HG02885 (cell line): ENCODE data around the gene RTCA.
"Not testable (repeated sequence)": the region's sequence is repeated elsewhere in the genome, so short reads cannot be mapped to it uniquely, and the experiment has no call there.

Experiments
- ATAC-seq: cut with Tn5 transposase; IDR thresholded peaks from one replicate; pipeline ENCODE4 v1.9.1; 2021; ENCODE audit warnings: mild to moderate bottlenecking; ENCODE audit not compliant: unreplicated experiment, poor library complexity

Gene RTCA

DNA sequence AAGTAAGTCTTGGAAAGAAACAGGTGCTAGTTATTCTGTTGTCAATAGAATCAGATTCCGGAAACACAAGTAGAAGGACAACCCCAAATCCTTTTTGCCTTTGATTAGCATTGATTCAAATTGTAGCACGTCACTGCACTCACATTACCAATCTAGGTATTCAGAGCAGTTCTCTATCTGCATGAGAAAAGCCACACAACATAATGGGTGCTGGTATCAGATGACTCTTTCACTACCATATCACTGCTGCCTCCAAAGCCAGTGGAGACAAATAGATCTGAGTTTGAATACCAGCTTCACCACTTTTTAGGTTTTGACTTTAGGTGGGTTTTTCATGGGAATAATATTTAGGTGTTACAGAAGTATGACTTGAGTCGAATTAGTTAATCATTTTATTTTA lies 38.9 kb downstream of the RTCA start:
- ATAC-seq: no peak

- no peak for ATAC-seq
These were observed 39.9 kb downstream of the RTCA start for GRCh38 chr1:100305954-100306353.

DNA sequence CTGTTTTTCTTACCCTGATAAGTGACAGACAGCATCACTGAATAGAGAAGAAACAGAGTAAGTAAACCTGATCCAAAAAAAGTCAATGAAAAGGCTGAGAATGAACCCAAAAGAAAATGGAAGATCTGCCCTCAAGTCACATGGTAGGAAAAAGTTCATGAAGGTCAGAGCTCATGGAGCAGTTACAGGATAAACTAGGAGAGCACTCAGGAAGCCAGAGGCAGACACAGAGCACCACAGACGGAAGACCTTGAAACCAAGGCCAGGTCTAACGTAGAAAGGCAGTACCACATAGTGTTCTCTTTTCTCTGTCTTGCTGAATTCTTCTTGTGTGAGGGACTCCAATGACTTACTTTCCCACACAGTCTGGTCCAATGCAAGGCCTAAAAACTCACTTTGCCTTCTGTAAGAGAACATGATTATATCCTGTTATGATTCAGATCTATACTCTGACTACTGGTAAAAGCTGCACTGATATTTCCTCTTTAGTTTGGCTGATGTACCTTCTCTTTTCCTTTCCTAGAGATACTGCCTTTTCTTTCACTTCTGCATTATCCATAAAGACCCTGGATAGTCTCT lies 40.8 kb downstream of the RTCA start:
- ATAC-seq: no peak

DNA sequence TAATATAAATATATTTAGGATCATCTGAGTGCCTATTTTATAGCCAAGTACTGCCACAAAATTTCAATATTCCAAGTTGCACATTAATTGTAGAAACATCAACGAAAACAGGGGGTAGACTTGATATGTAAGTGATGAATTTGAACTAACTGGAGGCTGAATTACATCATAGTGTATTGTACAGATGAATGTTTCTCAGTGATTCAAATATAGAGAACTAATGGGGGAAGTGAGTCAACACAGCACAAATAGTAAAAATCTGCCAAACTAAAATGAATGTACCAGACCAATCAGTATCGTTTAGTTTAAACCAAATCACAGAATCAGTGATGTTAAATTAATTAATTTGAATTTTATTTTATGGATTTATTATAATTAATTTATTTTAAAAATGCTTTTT lies 42.8 kb downstream of the RTCA start:
- ATAC-seq: peak; percentile 59

DNA sequence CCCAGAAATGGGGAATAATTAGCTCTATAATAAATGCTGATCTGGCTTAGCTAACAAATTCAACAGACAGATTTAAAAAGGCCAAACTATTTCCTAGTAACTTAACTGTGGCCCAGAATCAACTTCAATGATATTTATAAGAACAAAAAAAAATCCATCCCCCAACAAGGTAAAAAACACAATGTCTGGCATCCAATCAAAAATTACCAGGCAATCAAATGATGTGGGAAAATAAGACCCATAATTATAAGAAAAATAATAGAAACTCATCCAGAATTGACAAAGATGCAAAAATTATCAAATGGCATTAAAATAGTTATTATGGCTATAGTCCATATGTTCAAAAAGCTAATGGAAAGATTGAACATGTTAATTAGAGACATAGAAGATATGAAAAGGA lies 43.8 kb downstream of the RTCA start:
- ATAC-seq: no peak

- ATAC-seq: no peak
These were observed 47.4 kb downstream of the RTCA start for GRCh38 chr1:100313382-100313781.

DNA sequence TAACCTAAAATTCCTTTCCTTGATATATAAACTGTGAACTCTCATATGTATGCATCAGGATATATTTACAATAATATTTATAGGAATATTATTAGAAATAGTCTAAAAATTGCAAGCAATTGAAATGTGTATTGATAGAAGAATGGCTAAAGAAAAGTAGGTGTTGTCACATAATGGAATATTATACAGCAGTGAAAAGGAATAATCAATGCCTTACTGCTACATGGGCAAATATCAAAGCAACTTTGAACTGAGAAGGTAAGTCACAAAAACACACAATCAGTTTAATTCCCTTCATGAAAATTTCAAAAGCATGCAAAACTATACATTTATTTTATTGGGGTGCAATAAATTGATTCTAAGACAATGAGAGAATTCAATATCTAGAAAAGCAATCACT lies 50.6 kb downstream of the RTCA start:
- ATAC-seq: no peak

DNA sequence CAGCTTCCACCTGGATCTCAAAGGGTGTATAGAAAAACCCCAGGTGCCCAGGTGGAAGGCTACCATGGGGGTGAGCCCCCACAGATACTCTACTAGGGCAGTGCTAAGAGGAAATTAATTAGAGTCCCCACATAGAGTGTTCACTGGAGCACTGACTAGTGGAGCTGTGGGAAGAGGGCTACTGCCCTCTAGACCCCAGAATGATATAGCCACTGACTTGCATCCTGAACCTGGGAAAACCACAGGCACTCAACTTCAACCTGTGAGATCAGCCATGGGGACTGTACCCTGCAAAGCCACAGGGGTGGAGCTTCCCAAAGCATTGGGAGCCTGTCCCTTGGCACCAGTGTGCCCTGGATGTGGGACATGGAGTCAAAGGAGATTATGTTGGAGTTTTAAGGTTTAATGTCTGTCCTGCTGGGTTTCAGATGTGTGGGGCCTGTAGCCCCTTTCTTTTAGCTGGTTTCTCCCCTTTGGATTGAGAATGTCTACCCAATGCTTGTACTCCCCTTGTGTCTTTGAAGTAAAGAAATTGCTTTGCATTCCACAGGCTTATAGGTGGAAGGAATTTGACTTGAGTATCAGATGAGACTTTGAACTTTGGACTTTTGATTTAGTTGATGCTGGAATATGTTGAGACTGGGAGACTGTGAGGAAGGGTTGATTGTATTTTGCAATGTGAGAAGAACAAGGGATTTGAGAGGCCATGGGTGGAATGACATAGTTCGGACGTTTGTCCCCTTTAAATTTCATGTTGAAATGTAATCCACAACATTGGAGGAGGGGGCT lies 54.5 kb downstream of the RTCA start:
- no peak for ATAC-seq

DNA sequence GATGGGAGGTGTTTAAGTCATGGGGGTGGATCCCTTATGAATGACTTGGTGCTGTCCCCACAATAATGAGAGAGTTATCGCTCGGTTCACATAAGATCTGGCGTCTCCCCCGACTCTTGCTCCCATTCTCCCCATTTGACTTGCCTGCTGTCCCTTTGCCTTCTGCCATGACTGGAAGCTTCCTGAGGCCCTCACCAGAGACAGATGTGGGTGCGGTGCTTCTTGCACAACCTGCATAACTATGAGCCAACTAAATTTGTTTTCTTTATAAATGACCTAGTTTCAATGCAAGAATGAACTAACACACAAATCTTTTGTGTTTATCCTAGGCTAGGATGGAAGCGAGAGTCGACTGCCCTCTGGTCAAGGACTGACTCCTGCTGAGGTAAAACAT lies 55.1 kb downstream of the RTCA start:
- no peak for ATAC-seq

DNA sequence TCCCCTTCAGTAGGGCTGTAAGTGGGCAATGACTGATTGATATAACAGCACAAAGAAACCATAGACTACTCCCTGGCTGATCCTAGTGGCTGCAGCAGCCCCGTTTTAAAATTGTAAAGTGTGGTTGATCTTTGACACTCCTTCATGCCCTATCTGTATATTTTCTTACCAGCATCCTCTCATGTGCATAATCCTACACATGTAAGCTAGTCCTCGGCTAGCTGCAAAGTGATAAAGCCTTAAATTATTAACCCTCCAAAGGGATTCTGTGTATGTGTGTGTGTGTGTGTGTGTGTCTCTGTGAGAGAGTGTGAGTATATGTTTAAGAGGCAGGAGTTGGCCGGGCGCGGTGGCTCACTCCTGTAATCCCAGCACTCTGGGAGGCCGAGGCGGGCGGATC lies 55.5 kb downstream of the RTCA start:
- ATAC-seq: no peak

- no peak for ATAC-seq
These were observed 56.6 kb downstream of the RTCA start for GRCh38 chr1:100322436-100323211.

- ATAC-seq: no peak
These were observed 57.5 kb downstream of the RTCA start for GRCh38 chr1:100323419-100324106.

DNA sequence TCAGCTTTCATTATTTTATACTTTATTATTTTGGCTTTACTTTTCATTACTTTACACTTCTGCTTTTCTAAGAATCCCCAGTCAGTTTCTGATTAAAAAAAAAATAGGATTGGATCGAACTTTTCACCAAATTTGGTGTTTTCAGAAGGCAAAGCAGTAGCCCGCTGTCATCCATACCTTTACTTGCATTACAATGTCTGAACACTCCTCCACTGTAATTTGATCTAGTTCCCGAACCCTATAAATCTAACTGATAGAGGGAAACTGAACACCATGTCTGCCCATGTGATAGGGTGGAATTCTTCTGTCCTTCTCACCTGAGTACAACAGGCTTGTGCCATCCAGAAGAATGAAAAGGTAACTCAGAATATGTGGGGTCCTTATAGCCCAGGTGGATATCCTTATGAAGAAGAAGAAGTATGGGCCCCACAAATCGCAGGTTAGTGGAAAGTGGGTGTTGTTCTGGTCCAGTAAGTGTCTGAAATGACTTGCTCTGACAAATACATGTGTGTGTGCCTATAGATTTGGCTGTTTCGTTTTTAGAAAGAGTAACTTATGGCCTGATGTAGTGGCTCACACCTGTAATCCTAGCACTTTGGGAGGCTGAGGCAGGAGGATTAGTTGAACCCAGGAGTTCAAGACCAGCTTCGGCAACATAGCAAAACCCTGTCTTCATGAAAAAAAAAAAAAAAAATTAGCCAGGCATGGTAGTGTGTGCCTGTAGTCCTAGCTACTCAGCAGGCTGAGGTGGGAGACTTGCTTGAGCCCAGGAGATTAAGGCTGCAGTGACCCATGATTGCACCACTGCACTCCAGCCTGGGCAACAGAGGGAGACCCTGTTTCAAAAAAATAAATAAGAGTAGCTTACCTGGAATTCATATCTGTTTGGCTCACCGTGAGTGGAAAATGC lies 59.7 kb downstream of the RTCA start:
- no peak for ATAC-seq

DNA sequence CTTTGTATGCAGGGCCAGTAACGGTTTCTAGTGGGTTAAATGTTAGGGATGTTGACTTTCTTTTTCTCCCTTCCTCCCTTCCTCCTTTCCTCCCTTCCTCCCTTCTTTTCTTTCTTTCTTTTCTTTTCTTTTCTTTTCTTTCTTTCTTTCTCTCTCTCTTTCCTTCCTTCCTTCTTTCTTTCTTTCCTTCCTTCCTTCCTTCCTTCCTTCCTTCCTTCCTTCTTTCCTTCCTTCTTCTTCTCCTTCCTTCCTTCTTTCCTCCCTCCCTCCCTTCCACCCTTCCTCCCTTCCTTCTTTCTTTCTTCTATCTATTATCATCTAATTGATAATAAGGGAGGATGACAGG lies 60.3 kb downstream of the RTCA start:
- ATAC-seq: not testable (repeated sequence)

GRCh38 chr1:100328133-100328532 lies 62.1 kb downstream of the RTCA start:
- ATAC-seq: no peak

- not testable (repeated sequence) for ATAC-seq
These were observed 65.1 kb downstream of the RTCA start for GRCh38 chr1:100331146-100331545.

- ATAC-seq: no peak
These were observed 66.3 kb downstream of the RTCA start for GRCh38 chr1:100332331-100332730.

DNA sequence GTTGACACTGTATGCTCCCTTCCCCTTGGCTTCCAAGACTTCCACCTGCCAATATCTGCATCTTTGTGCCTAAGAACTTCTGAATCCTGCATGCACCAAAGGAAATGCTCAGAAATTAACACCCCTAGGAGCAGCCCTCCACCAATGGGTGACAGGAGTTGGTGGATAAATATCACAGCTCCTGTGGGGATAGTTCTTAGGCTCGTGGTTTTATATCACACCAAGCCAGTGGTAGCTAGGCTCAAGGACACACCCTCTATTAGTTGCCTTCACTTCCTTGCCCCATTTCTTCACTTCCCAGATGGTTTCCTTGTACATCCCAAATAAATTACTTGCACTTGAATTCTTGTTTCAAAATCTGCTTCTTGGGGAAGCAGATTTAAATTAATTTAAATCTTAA lies 69.4 kb downstream of the RTCA start:
- no peak for ATAC-seq

DNA sequence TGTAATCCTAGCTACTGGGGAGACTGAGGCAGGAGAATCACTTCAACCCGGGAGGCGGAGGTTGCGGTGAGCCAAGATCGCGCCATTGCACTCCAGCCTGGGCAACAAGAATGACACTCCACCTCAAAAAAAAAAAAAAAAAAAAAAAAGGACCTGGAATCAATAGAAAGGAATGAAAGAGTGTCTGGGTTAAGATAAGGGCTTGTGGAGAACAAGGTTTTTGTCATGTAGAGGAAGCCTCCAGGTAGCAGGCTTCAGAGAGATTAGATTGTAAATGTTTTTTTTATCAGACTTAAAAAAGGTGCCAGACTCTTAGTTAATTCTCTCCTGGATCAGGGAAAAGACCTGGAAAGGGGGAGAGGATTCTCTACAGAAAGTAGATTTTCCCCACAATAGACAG lies 71.9 kb downstream of the RTCA start:
- not testable (repeated sequence) for ATAC-seq

GRCh38 chr1:100339735-100340134 lies 73.7 kb downstream of the RTCA start:
- not testable (repeated sequence) for ATAC-seq
